Fibroblast of lung (primary cell): ENCODE measurements around the gene RAB36. TPM values are rescaled to one million over a fixed set of nuclear protein-coding genes. Genes with fewer than 3 reads are reported as not detected.

Source experiments
- DNase-seq, 2 donors: peaks; one replicate each; pipeline versions ENCODE4 v3.0.0 to v3.0.0-alpha.2; 2010; ENCODE audit warnings: low read depth in 2 of 2
- H2AFZ ChIP-seq: 2 replicates; pipeline ENCODE4 v1.5.1; 2012; ENCODE audit warnings: low read length, control low read depth, inconsistent platforms
- H3K27ac ChIP-seq: 2 replicates; pipeline ENCODE4 v1.5.1; 2011; ENCODE audit warnings: low read length, control low read depth; ENCODE audit not compliant: insufficient read depth
- H3K27me3 ChIP-seq: 2 replicates; pipeline ENCODE4 v1.5.1; 2011; ENCODE audit warnings: mild to moderate bottlenecking, low read length; ENCODE audit not compliant: control insufficient read depth, insufficient read depth
- H3K36me3 ChIP-seq: 2 replicates; pipeline ENCODE4 v1.5.1; 2011; ENCODE audit warnings: low read length; ENCODE audit not compliant: control insufficient read depth, insufficient read depth
- H3K4me1 ChIP-seq: 2 replicates; pipeline ENCODE4 v1.5.1; 2011; ENCODE audit warnings: low read length; ENCODE audit not compliant: control insufficient read depth, insufficient read depth; ENCODE audit errors: extremely low read depth
- H3K4me2 ChIP-seq: 2 replicates; pipeline ENCODE4 v1.5.1; 2011; ENCODE audit warnings: low read length, control low read depth; ENCODE audit not compliant: insufficient read depth; ENCODE audit errors: extremely low read depth
- H3K4me3 ChIP-seq, 4 experiments: fragments of 200-600 bp in 1 of 4; sonication (generic) in 1 of 4; replicated peaks in 1 of 4; 2 replicates each; pipeline ENCODE4 v1.5.1; 2011 to 2016; ENCODE audit warnings: low read length in 4 of 4, low read depth in 3 of 4, mild to moderate bottlenecking in 3 of 4, control low read depth in 2 of 4, inconsistent platforms in 1 of 4, mixed read lengths in 1 of 4; ENCODE audit not compliant: insufficient read depth in 1 of 4; ENCODE audit errors: control extremely low read depth in 1 of 4
- H3K79me2 ChIP-seq: 2 replicates; pipeline ENCODE4 v1.5.1; 2012; ENCODE audit warnings: mild to moderate bottlenecking, low read length, inconsistent platforms; ENCODE audit not compliant: control insufficient read depth, insufficient read depth
- H3K9ac ChIP-seq: 2 replicates; pipeline ENCODE4 v1.5.1; 2011; ENCODE audit warnings: mild to moderate bottlenecking, low read length, control low read depth; ENCODE audit not compliant: insufficient read depth
- H3K9me3 ChIP-seq: 2 replicates; pipeline ENCODE4 v1.5.1; 2012; ENCODE audit warnings: low read depth, low read length; ENCODE audit not compliant: control insufficient read depth, insufficient read depth
- H4K20me1 ChIP-seq: 2 replicates; pipeline ENCODE4 v1.5.1; 2011; ENCODE audit warnings: low read length; ENCODE audit not compliant: control insufficient read depth, insufficient read depth; ENCODE audit errors: extremely low read depth
- EZH2 ChIP-seq: IDR thresholded peaks from 2 replicates; pipeline ENCODE4 v1.5.1; 2012; ENCODE audit warnings: low read length, control low read depth, mild to moderate bottlenecking; ENCODE audit errors: missing control alignments
- polyA plus RNA-seq, 2 donors: library from polyadenylated mRNA; depleted of rRNA in 1 of 2; stranded (reverse) in 1 of 2; unstranded in 1 of 2; fragments of >200 nt; gene quantifications; 2 replicates each; pipeline ENCODE4 v1.2.1, GENCODE V29; 2011 to 2012; ENCODE audit warnings: missing spikeins in 1 of 2
- total RNA-seq: library from RNA; depleted of rRNA; stranded (reverse); fragments of >200 nt; gene quantifications from 2 replicates; pipeline ENCODE4 v1.2.1, GENCODE V29; 2014
- TF ChIP-seq, protein P1 (sequence below), 2 donors: IDR thresholded peaks in 1 of 2; conservative IDR thresholded peaks in 1 of 2; 1 replicate in 1 of 2; 2 replicates in 1 of 2; pipeline ENCODE4 v1.5.1; 2011 to 2012; ENCODE audit warnings: low read length in 2 of 2, control low read depth in 1 of 2, inconsistent platforms in 1 of 2, low read depth in 1 of 2, mild to moderate bottlenecking in 1 of 2

RAB36 gene
- total and polyA plus RNA-seq, 2 donors (not counting 1 experiment from before 2014, with no cell fraction given), result 2.5 to 3.7 TPM

- no peak overlapping the region for H3K9ac ChIP-seq
- H3K79me2 ChIP-seq, result no peaks in the 10 kb centered on the region
- H4K20me1 ChIP-seq, result no peaks in the 10 kb centered on the region
- H3K9me3 ChIP-seq, result no peaks in the 10 kb centered on the region
- no peak for DNase-seq
- H3K4me3 ChIP-seq, result no peak overlapping the region
- no peaks in the 10 kb centered on the region for H3K36me3 ChIP-seq
- no peak for TF ChIP-seq EZH2
- TF ChIP-seq, protein P1, sequence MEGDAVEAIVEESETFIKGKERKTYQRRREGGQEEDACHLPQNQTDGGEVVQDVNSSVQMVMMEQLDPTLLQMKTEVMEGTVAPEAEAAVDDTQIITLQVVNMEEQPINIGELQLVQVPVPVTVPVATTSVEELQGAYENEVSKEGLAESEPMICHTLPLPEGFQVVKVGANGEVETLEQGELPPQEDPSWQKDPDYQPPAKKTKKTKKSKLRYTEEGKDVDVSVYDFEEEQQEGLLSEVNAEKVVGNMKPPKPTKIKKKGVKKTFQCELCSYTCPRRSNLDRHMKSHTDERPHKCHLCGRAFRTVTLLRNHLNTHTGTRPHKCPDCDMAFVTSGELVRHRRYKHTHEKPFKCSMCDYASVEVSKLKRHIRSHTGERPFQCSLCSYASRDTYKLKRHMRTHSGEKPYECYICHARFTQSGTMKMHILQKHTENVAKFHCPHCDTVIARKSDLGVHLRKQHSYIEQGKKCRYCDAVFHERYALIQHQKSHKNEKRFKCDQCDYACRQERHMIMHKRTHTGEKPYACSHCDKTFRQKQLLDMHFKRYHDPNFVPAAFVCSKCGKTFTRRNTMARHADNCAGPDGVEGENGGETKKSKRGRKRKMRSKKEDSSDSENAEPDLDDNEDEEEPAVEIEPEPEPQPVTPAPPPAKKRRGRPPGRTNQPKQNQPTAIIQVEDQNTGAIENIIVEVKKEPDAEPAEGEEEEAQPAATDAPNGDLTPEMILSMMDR (conservative IDR thresholded peaks at IDR 0.05 in 1 of 2, IDR thresholded peaks at IDR 0.05 in 1 of 2; ENCODE audit: low read depth in 1 of 2, low read length in 2 of 2), result no peak
- no peaks in the 10 kb centered on the region for H3K4me1 ChIP-seq
- no peak overlapping the region for H3K4me2 ChIP-seq
- H3K27me3 ChIP-seq, result no peaks in the 10 kb centered on the region
- no peak overlapping the region for H2AFZ ChIP-seq
- no peak overlapping the region for H3K27ac ChIP-seq
These were observed 45.8 kb upstream of the RAB36 start for GRCh38 chr22:23099531-23099804.

DNA sequence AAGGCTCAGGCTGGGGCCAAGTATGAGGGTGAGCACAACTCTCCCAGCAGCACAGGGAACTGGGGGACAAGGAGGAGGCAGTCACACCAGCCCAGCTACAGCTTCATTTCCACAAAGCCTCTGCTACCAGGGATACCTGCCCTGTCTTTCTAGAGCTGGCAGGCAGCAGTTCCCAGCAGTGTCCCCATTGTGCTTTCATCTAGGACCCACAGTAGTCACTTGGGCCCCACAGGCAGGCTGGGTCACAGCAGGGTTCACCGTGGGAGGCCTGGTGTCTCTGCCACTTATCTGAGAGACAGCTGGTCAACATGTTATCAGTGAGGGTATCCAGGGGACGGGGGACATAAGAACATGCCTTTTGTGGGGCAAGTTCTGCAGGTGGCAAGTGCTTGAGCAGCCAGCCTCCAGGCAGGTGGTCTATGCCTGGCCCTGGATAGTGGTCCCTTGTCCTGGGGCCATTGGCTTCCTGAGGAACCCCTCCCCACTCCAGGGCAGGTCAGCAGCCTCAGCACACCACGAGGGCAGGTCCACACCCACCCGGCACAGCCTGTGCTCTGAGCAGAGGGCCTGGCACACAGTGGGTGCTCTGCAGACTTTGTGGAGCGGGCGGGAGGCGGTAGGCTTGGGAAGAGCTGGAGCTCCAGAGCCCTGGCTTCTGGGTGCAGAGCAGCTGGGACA, 45.0 kb upstream of the RAB36 start:
- TF ChIP-seq, protein P1 (conservative IDR thresholded peaks at IDR 0.05 in 1 of 2, IDR thresholded peaks at IDR 0.05 in 1 of 2; ENCODE audit: low read depth in 1 of 2, low read length in 2 of 2), result no peak
- no peak for TF ChIP-seq EZH2
- DNase-seq, result no peak
- no peaks in the 10 kb centered on the region for H4K20me1 ChIP-seq
- H3K4me3 ChIP-seq, result no peak overlapping the region
- H3K4me1 ChIP-seq, result no peaks in the 10 kb centered on the region
- no peak overlapping the region for H3K27ac ChIP-seq
- H2AFZ ChIP-seq, result no peak overlapping the region
- no peaks in the 10 kb centered on the region for H3K9me3 ChIP-seq
- H3K4me2 ChIP-seq, result no peak overlapping the region
- H3K27me3 ChIP-seq, result no peaks in the 10 kb centered on the region
- H3K79me2 ChIP-seq, result no peaks in the 10 kb centered on the region
- no peak overlapping the region for H3K9ac ChIP-seq
- no peaks in the 10 kb centered on the region for H3K36me3 ChIP-seq

DNA sequence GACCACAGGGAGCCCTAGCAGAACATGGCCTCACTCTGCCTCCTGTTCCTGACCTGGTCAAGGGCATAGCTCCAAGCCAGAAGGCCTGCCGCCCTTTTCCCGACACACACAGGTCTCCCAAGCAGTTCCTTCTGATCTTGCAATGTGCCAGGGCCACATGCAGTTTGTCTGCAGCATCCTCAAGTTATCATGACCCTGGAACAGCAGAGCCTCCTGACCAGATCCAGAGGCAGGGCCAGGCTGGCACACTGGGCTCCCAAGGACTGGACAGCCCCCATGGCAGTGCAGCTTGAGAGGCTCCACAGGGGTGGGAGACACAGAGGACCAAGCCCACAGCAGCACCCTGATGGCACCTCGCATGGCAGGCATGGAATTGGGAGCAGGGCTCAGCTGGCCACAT, 43.8 kb upstream of the RAB36 start:
- Histone ChIP-seq H3K9me3 (no peaks in the 10 kb centered on the region), H3K79me2 (no peaks in the 10 kb centered on the region), H3K36me3 (no peaks in the 10 kb centered on the region), H3K27me3 (no peaks in the 10 kb centered on the region), H3K27ac (no peak overlapping the region), H3K4me1 (no peaks in the 10 kb centered on the region), H2AFZ (no peak overlapping the region), H3K4me2 (no peak overlapping the region), H4K20me1 (no peaks in the 10 kb centered on the region), H3K9ac (no peak overlapping the region), H3K4me3 (no peak overlapping the region)
- TF ChIP-seq, protein P1 (conservative IDR thresholded peaks at IDR 0.05 in 1 of 2, IDR thresholded peaks at IDR 0.05 in 1 of 2; ENCODE audit: low read depth in 1 of 2, low read length in 2 of 2), result no peak
- TF ChIP-seq EZH2, result no peak
- no peak for DNase-seq
